H9 (cell line): ENCODE data around the gene RNF146. TPM values are rescaled to one million over a fixed set of nuclear protein-coding genes. Genes with fewer than 3 reads are reported as not detected.

Experiments used
- DNase-seq: peaks from one replicate; pipeline ENCODE4 v3.0.0-alpha.2; 2017
- H2AFZ ChIP-seq: one replicate; pipeline ENCODE4 v1.6.1; 2013; ENCODE audit warnings: mild to moderate bottlenecking, low read length, control low read depth, moderate library complexity
- H2AK5ac ChIP-seq: 2 replicates; pipeline ENCODE4 v1.6.1; 2013; ENCODE audit warnings: low read length, control low read depth, mixed read lengths; ENCODE audit not compliant: insufficient read length
- H2BK120ac ChIP-seq: one replicate; pipeline ENCODE4 v1.6.1; 2013; ENCODE audit warnings: low read depth, mild to moderate bottlenecking, low read length, control low read depth, inconsistent platforms; ENCODE audit not compliant: poor library complexity, severe bottlenecking
- H2BK12ac ChIP-seq: 2 replicates; pipeline ENCODE4 v1.6.1; 2013; ENCODE audit warnings: low read length, control low read depth, mixed read lengths, low read depth; ENCODE audit not compliant: insufficient read length
- H2BK15ac ChIP-seq: 2 replicates; pipeline ENCODE4 v1.6.1; 2013; ENCODE audit warnings: low read depth, low read length, control low read depth
- H2BK20ac ChIP-seq: one replicate; pipeline ENCODE4 v1.6.1; 2013; ENCODE audit warnings: low read depth, mild to moderate bottlenecking, low read length, control low read depth, inconsistent platforms; ENCODE audit not compliant: poor library complexity, severe bottlenecking
- H2BK5ac ChIP-seq: 2 replicates; pipeline ENCODE4 v1.6.1; 2013; ENCODE audit warnings: low read length, control low read depth, mixed read lengths; ENCODE audit not compliant: insufficient read length
- H3K14ac ChIP-seq: 2 replicates; pipeline ENCODE4 v1.6.1; 2013; ENCODE audit warnings: low read length, control low read depth; ENCODE audit not compliant: insufficient read depth
- H3K18ac ChIP-seq: 2 replicates; pipeline ENCODE4 v1.6.1; 2013; ENCODE audit warnings: low read depth, mild to moderate bottlenecking, mixed read lengths, low read length, control low read depth; ENCODE audit not compliant: insufficient read length
- H3K23ac ChIP-seq: 2 replicates; pipeline ENCODE4 v1.6.1; 2013; ENCODE audit warnings: low read length, control low read depth, mixed read lengths, low read depth; ENCODE audit not compliant: insufficient read length
- H3K23me2 ChIP-seq: 2 replicates; pipeline ENCODE4 v1.6.1; 2013; ENCODE audit warnings: low read depth, mild to moderate bottlenecking, mixed read lengths, low read length, control low read depth; ENCODE audit not compliant: insufficient read length, poor library complexity, severe bottlenecking
- H3K27ac ChIP-seq: 2 replicates; pipeline ENCODE4 v1.5.1; 2013; ENCODE audit warnings: low read length, control low read depth, mixed read lengths, low read depth; ENCODE audit not compliant: insufficient read length
- H3K27me3 ChIP-seq: 2 replicates; pipeline ENCODE4 v1.6.1; 2013; ENCODE audit warnings: low read length, control low read depth, inconsistent platforms; ENCODE audit not compliant: insufficient read depth
- H3K4ac ChIP-seq: 2 replicates; pipeline ENCODE4 v1.6.1; 2013; ENCODE audit warnings: low read depth, mild to moderate bottlenecking, control low read depth, inconsistent platforms, low read length, moderate library complexity
- H3K4me1 ChIP-seq: 2 replicates; pipeline ENCODE4 v1.6.1; 2013; ENCODE audit warnings: low read length, control low read depth, inconsistent platforms; ENCODE audit not compliant: insufficient read depth
- H3K4me2 ChIP-seq: 2 replicates; pipeline ENCODE4 v1.6.1; 2013; ENCODE audit warnings: low read length, control low read depth, mixed read lengths; ENCODE audit not compliant: insufficient read length, insufficient read depth
- H3K56ac ChIP-seq: 2 replicates; pipeline ENCODE4 v1.6.1; 2013; ENCODE audit warnings: low read depth, mild to moderate bottlenecking, mixed read lengths, low read length, control low read depth; ENCODE audit not compliant: insufficient read length
- H3K79me1 ChIP-seq: 2 replicates; pipeline ENCODE4 v1.6.1; 2013; ENCODE audit warnings: low read depth, mild to moderate bottlenecking, moderate library complexity, low read length, control low read depth, inconsistent platforms; ENCODE audit not compliant: insufficient read depth, poor library complexity, severe bottlenecking
- H3K79me2 ChIP-seq: 2 replicates; pipeline ENCODE4 v1.6.1; 2013; ENCODE audit warnings: low read length, control low read depth, inconsistent platforms; ENCODE audit not compliant: insufficient read depth
- H3K9ac ChIP-seq: 2 replicates; pipeline ENCODE4 v1.6.1; 2013; ENCODE audit warnings: low read length, control low read depth, mixed read lengths; ENCODE audit not compliant: insufficient read length; ENCODE audit errors: extremely low read depth
- H3K9me3 ChIP-seq: one replicate; pipeline ENCODE4 v1.6.1; 2013; ENCODE audit warnings: low read depth, low read length, inconsistent platforms; ENCODE audit not compliant: control insufficient read depth
- H3T11ph ChIP-seq: one replicate; pipeline ENCODE4 v1.6.1; 2013; ENCODE audit warnings: mild to moderate bottlenecking, low read length, control low read depth, inconsistent platforms
- H4K20me1 ChIP-seq: one replicate; pipeline ENCODE4 v1.6.1; 2013; ENCODE audit not compliant: control insufficient read depth, insufficient read length, insufficient read depth
- H4K5ac ChIP-seq: 2 replicates; pipeline ENCODE4 v1.6.1; 2013; ENCODE audit warnings: low read depth, mild to moderate bottlenecking, mixed read lengths, low read length, control low read depth; ENCODE audit not compliant: insufficient read length
- H4K8ac ChIP-seq: replicated peaks from 2 replicates; pipeline ENCODE4 v1.6.1; 2013; ENCODE audit warnings: low read length, control low read depth, mixed read lengths, low read depth; ENCODE audit not compliant: insufficient read length
- H4K91ac ChIP-seq: 2 replicates; pipeline ENCODE4 v1.6.1; 2013; ENCODE audit warnings: low read depth, mild to moderate bottlenecking, moderate library complexity, mixed read lengths, low read length, control low read depth; ENCODE audit not compliant: insufficient read length
- H3K27ac Mint-ChIP-seq, 3 experiments: 2 replicates in 2 of 3; 3 replicates in 1 of 3; pipeline ENCODE4 v1.8.0; 2020 to 2021; ENCODE audit warnings: mixed read lengths in 3 of 3, mild to moderate bottlenecking in 1 of 3, moderate library complexity in 1 of 3
- H3K27me3 Mint-ChIP-seq: 2 replicates; pipeline ENCODE4 v1.8.0; 2021; ENCODE audit warnings: low read depth, mild to moderate bottlenecking, moderate library complexity, mixed read lengths
- H3K36me3 Mint-ChIP-seq, 3 experiments: 2 replicates in 2 of 3; 3 replicates in 1 of 3; pipeline ENCODE4 v1.8.0; 2020 to 2021; ENCODE audit warnings: low read depth in 3 of 3, mixed read lengths in 3 of 3; ENCODE audit not compliant: insufficient read depth in 1 of 3
- H3K4me1 Mint-ChIP-seq, 2 experiments: 2 replicates each; pipeline ENCODE4 v1.8.0; 2020; ENCODE audit warnings: mixed read lengths in 2 of 2
- H3K4me3 Mint-ChIP-seq, 2 experiments: 2 replicates in 1 of 2; 3 replicates in 1 of 2; pipeline ENCODE4 v1.8.0; 2020 to 2021; ENCODE audit warnings: mild to moderate bottlenecking in 2 of 2, mixed read lengths in 2 of 2, moderate library complexity in 1 of 2
- H3K9me3 Mint-ChIP-seq, 2 experiments: 2 replicates in 1 of 2; 3 replicates in 1 of 2; pipeline ENCODE4 v1.8.0; 2020; ENCODE audit warnings: mild to moderate bottlenecking in 2 of 2, mixed read lengths in 2 of 2, moderate library complexity in 1 of 2
- CTCF ChIP-seq: fragments of 200-600 bp; sonication (generic); conservative IDR thresholded peaks from 3 replicates; pipeline ENCODE4 v1.8.0; 2021; ENCODE audit warnings: antibody characterized with exemption, mild to moderate bottlenecking
- WGBS: extraction: QIAGEN DNeasy Blood & Tissue Kit; methylation state at CpG from one replicate; pipeline ENCODE4 v1.1.7; 2013; ENCODE audit warnings: missing lambda C conversion rate, low lambda C conversion rate, mixed read lengths; ENCODE audit not compliant: insufficient read length; ENCODE audit errors: extremely low coverage; 5-methylcytosine and 5-hydroxymethylcytosine counted together
- total RNA-seq: library from RNA; stranded (reverse); gene quantifications from 2 replicates; pipeline ENCODE4 v1.2.1, GENCODE V29; 2021

Gene RNF146
- total RNA-seq, 1 experiment from 2014 or later, result 20.4 TPM

- no peak overlapping the region for H3K4me3 Mint-ChIP-seq
- no peak for TF ChIP-seq CTCF
- H3K18ac ChIP-seq, result no peak overlapping the region
- H2BK120ac ChIP-seq, result no peak overlapping the region
- H3K9ac ChIP-seq, result no peak overlapping the region
- H3K36me3 Mint-ChIP-seq, result no peaks in the 10 kb centered on the region
- no peak overlapping the region for H4K5ac ChIP-seq
- H3K4me1 Mint-ChIP-seq, result 0 out of 4 replicates have a peak, but pooled peaks cover 0 to 2% of the 10 kb centered on the region in 2 experiments
- no peak overlapping the region for H2AK5ac ChIP-seq
- H4K8ac ChIP-seq, result no peak overlapping the region
- no peaks in the 10 kb centered on the region for H4K20me1 ChIP-seq
- H3K9me3 ChIP-seq, result no peaks in the 10 kb centered on the region
- DNase-seq, result no peak
- no peak overlapping the region for H3K27ac ChIP-seq
- no peaks in the 10 kb centered on the region for H3K27me3 ChIP-seq
- no peak overlapping the region for H3T11ph ChIP-seq
- H3K4me1 ChIP-seq, result no peaks in the 10 kb centered on the region
- no peak overlapping the region for H2AFZ ChIP-seq
- H3K79me1 ChIP-seq, result no peaks in the 10 kb centered on the region
- H3K23ac ChIP-seq, result no peak overlapping the region
- no peak overlapping the region for H2BK5ac ChIP-seq
- no CpG with 5 or more reads among the region's 4 CpGs for WGBS
- H3K4me2 ChIP-seq, result no peak overlapping the region
- H4K91ac ChIP-seq, result no peak overlapping the region
- H3K79me2 ChIP-seq, result no peaks in the 10 kb centered on the region
- H3K9me3 Mint-ChIP-seq, result no peaks in the 10 kb centered on the region
- H3K27me3 Mint-ChIP-seq, result no peaks in the 10 kb centered on the region
- no peak overlapping the region for H3K14ac ChIP-seq
- no peak overlapping the region for H3K4ac ChIP-seq
- no peak overlapping the region for H2BK15ac ChIP-seq
- no peak overlapping the region for H3K56ac ChIP-seq
- H3K27ac Mint-ChIP-seq, result no peak overlapping the region; a peak in 1 of 7 replicates
- no peaks in the 10 kb centered on the region for H3K23me2 ChIP-seq
- H2BK20ac ChIP-seq, result no peak overlapping the region
- no peak overlapping the region for H2BK12ac ChIP-seq
Measured at GRCh38 chr6:127221201-127221600, 45.5 kb upstream of the RNF146 start.
